ENCODE results near the gene WDR82. TPM values are rescaled to one million over a fixed set of nuclear protein-coding genes. Genes with fewer than 3 reads are reported as not detected.
"Not testable (repeated sequence)": the region's sequence is repeated elsewhere in the genome, so short reads cannot be mapped to it uniquely, and the experiment has no call there.

WDR82 gene
- polyA plus RNA-seq, 2 donors = 19.9 to 33.6 TPM

GRCh38 chr3:52290596-52291507 lies 12.4 kb upstream of the WDR82 start:
- Histone ChIP-seq H3K36me3 (ENCODE audit: control insufficient read depth in 2 of 2, insufficient read depth in 2 of 2, low read length in 1 of 2) (peaks cover 0 to 21% of the 10 kb centered on the region in 2 donors), H3K9me3 (ENCODE audit: control insufficient read depth in 2 of 2, insufficient read depth in 1 of 2, low read depth in 1 of 2, low read length in 1 of 2) (no peaks in the 10 kb centered on the region), H3K4me3 (ENCODE audit: low read depth in 1 of 2, low read length in 2 of 2) (no peak overlapping the region), H3K27ac (ENCODE audit: low read depth in 2 of 2, low read length in 1 of 2) (no peak overlapping the region), H3K27me3 (ENCODE audit: control insufficient read depth in 1 of 2, insufficient read depth in 2 of 2, low read length in 2 of 2) (no peaks in the 10 kb centered on the region), H3K4me1 (ENCODE audit: control insufficient read depth in 2 of 2, insufficient read depth in 2 of 2, low read length in 1 of 2) (peaks cover 2 to 12% of the 10 kb centered on the region in 2 donors)
- 79 to 92% methylated on average over 22 to 23 of the region's 23 CpGs for WGBS, 2 donors

- H3K27me3 ChIP-seq (ENCODE audit: control insufficient read depth in 1 of 2, insufficient read depth in 2 of 2, low read length in 2 of 2) = no peaks in the 10 kb centered on the region
- peaks cover 2 to 12% of the 10 kb centered on the region in 2 donors for H3K4me1 ChIP-seq (ENCODE audit: control insufficient read depth in 2 of 2, insufficient read depth in 2 of 2, low read length in 1 of 2)
- H3K9me3 ChIP-seq (ENCODE audit: control insufficient read depth in 2 of 2, insufficient read depth in 1 of 2, low read depth in 1 of 2, low read length in 1 of 2) = no peaks in the 10 kb centered on the region
- peaks cover 0 to 21% of the 10 kb centered on the region in 2 donors for H3K36me3 ChIP-seq (ENCODE audit: control insufficient read depth in 2 of 2, insufficient read depth in 2 of 2, low read length in 1 of 2)
- no peak overlapping the region for H3K27ac ChIP-seq (ENCODE audit: low read depth in 2 of 2, low read length in 1 of 2)
- WGBS, 2 donors = 62 to 83% methylated on average over 15 of the region's 15 CpGs
- no peak overlapping the region for H3K4me3 ChIP-seq (ENCODE audit: low read depth in 1 of 2, low read length in 2 of 2)
Measured at GRCh38 chr3:52289747-52290595, 11.5 kb upstream of the WDR82 start.

GRCh38 chr3:52289338-52289746 lies 10.9 kb upstream of the WDR82 start:
- no peak overlapping the region for H3K27ac ChIP-seq (ENCODE audit: low read depth in 2 of 2, low read length in 1 of 2)
- no peaks in the 10 kb centered on the region for H3K9me3 ChIP-seq (ENCODE audit: control insufficient read depth in 2 of 2, insufficient read depth in 1 of 2, low read depth in 1 of 2, low read length in 1 of 2)

GRCh38 chr3:52288674-52289073 lies 10.2 kb upstream of the WDR82 start:
- no peaks in the 10 kb centered on the region for H3K9me3 ChIP-seq (ENCODE audit: control insufficient read depth in 2 of 2, insufficient read depth in 1 of 2, low read depth in 1 of 2, low read length in 1 of 2)
- 91 to 93% methylated on average over 6 of the region's 6 CpGs for WGBS, 2 donors
- H3K27me3 ChIP-seq (ENCODE audit: control insufficient read depth in 1 of 2, insufficient read depth in 2 of 2, low read length in 2 of 2) = no peaks in the 10 kb centered on the region
- peaks cover 2 to 12% of the 10 kb centered on the region in 2 donors for H3K4me1 ChIP-seq (ENCODE audit: control insufficient read depth in 2 of 2, insufficient read depth in 2 of 2, low read length in 1 of 2)
- peaks cover 0 to 21% of the 10 kb centered on the region in 2 donors for H3K36me3 ChIP-seq (ENCODE audit: control insufficient read depth in 2 of 2, insufficient read depth in 2 of 2, low read length in 1 of 2)
- no peak overlapping the region for H3K27ac ChIP-seq (ENCODE audit: low read depth in 2 of 2, low read length in 1 of 2)
- no peak overlapping the region for H3K4me3 ChIP-seq (ENCODE audit: low read depth in 1 of 2, low read length in 2 of 2)

More at GRCh38 chr3:52289338-52289746, 10.9 kb upstream of the WDR82 start:
- no peaks in the 10 kb centered on the region for H3K27me3 ChIP-seq (ENCODE audit: control insufficient read depth in 1 of 2, insufficient read depth in 2 of 2, low read length in 2 of 2)
- H3K36me3 ChIP-seq (ENCODE audit: control insufficient read depth in 2 of 2, insufficient read depth in 2 of 2, low read length in 1 of 2) = peaks cover 0 to 21% of the 10 kb centered on the region in 2 donors
- peaks cover 2 to 12% of the 10 kb centered on the region in 2 donors for H3K4me1 ChIP-seq (ENCODE audit: control insufficient read depth in 2 of 2, insufficient read depth in 2 of 2, low read length in 1 of 2)
- 50 to 93% methylated on average over 1 of the region's 1 CpG for WGBS, 2 donors
- H3K4me3 ChIP-seq (ENCODE audit: low read depth in 1 of 2, low read length in 2 of 2) = no peak overlapping the region

GRCh38 chr3:52286777-52287110 lies 8.3 kb upstream of the WDR82 start:
- peak overlapping the region; percentile 72 to 94 for H3K4me3 ChIP-seq (ENCODE audit: low read depth in 1 of 2, low read length in 2 of 2)
- H3K9me3 ChIP-seq (ENCODE audit: control insufficient read depth in 2 of 2, insufficient read depth in 1 of 2, low read depth in 1 of 2, low read length in 1 of 2) = no peaks in the 10 kb centered on the region
- no peaks in the 10 kb centered on the region for H3K27me3 ChIP-seq (ENCODE audit: control insufficient read depth in 1 of 2, insufficient read depth in 2 of 2, low read length in 2 of 2)
- 59 to 65% methylated on average over 8 of the region's 8 CpGs for WGBS, 2 donors
- H3K4me1 ChIP-seq (ENCODE audit: control insufficient read depth in 2 of 2, insufficient read depth in 2 of 2, low read length in 1 of 2) = peaks cover 2 to 12% of the 10 kb centered on the region in 2 donors
- peak overlapping the region; percentile 99 to 100 for H3K27ac ChIP-seq (ENCODE audit: low read depth in 2 of 2, low read length in 1 of 2)
- peaks cover 0 to 7% of the 10 kb centered on the region in 2 donors for H3K36me3 ChIP-seq (ENCODE audit: control insufficient read depth in 2 of 2, insufficient read depth in 2 of 2, low read length in 1 of 2)

GRCh38 chr3:52284051-52284450 lies 5.6 kb upstream of the WDR82 start:
- H3K9me3 ChIP-seq (ENCODE audit: control insufficient read depth in 2 of 2, insufficient read depth in 1 of 2, low read depth in 1 of 2, low read length in 1 of 2); H3K36me3 ChIP-seq (ENCODE audit: control insufficient read depth in 2 of 2, insufficient read depth in 2 of 2, low read length in 1 of 2); H3K4me3 ChIP-seq (ENCODE audit: low read depth in 1 of 2, low read length in 2 of 2); H3K4me1 ChIP-seq (ENCODE audit: control insufficient read depth in 2 of 2, insufficient read depth in 2 of 2, low read length in 1 of 2); H3K27me3 ChIP-seq (ENCODE audit: control insufficient read depth in 1 of 2, insufficient read depth in 2 of 2, low read length in 2 of 2); H3K27ac ChIP-seq (ENCODE audit: low read depth in 2 of 2, low read length in 1 of 2): not testable (repeated sequence)
- WGBS, 2 donors = 89 to 93% methylated on average over 4 of the region's 4 CpGs

- no peaks in the 10 kb centered on the region for H3K27me3 ChIP-seq (ENCODE audit: control insufficient read depth in 1 of 2, insufficient read depth in 2 of 2, low read length in 2 of 2)
- WGBS, 2 donors = 57 to 69% methylated on average over 1 of the region's 1 CpG
- no peak overlapping the region for H3K4me3 ChIP-seq (ENCODE audit: low read depth in 1 of 2, low read length in 2 of 2)
- H3K27ac ChIP-seq (ENCODE audit: low read depth in 2 of 2, low read length in 1 of 2) = no peak overlapping the region
- peaks cover 2 to 6% of the 10 kb centered on the region in 2 donors for H3K4me1 ChIP-seq (ENCODE audit: control insufficient read depth in 2 of 2, insufficient read depth in 2 of 2, low read length in 1 of 2)
- H3K9me3 ChIP-seq (ENCODE audit: control insufficient read depth in 2 of 2, insufficient read depth in 1 of 2, low read depth in 1 of 2, low read length in 1 of 2) = no peaks in the 10 kb centered on the region
- no peaks in the 10 kb centered on the region for H3K36me3 ChIP-seq (ENCODE audit: control insufficient read depth in 2 of 2, insufficient read depth in 2 of 2, low read length in 1 of 2)
Measured at GRCh38 chr3:52283306-52283705, 4.9 kb upstream of the WDR82 start.

GRCh38 chr3:52281981-52282801 lies 3.7 kb upstream of the WDR82 start:
- H3K36me3 ChIP-seq (ENCODE audit: control insufficient read depth in 2 of 2, insufficient read depth in 2 of 2, low read length in 1 of 2) = no peaks in the 10 kb centered on the region
- no peaks in the 10 kb centered on the region for H3K9me3 ChIP-seq (ENCODE audit: control insufficient read depth in 2 of 2, insufficient read depth in 1 of 2, low read depth in 1 of 2, low read length in 1 of 2)
- peaks cover 2 to 6% of the 10 kb centered on the region in 2 donors for H3K4me1 ChIP-seq (ENCODE audit: control insufficient read depth in 2 of 2, insufficient read depth in 2 of 2, low read length in 1 of 2)
- H3K4me3 ChIP-seq (ENCODE audit: low read depth in 1 of 2, low read length in 2 of 2) = no peak overlapping the region
- no peaks in the 10 kb centered on the region for H3K27me3 ChIP-seq (ENCODE audit: control insufficient read depth in 1 of 2, insufficient read depth in 2 of 2, low read length in 2 of 2)
- 64 to 77% methylated on average over 8 of the region's 8 CpGs for WGBS, 2 donors
- H3K27ac ChIP-seq (ENCODE audit: low read depth in 2 of 2, low read length in 1 of 2) = no peak overlapping the region

GRCh38 chr3:52280050-52280461 lies 1.6 kb upstream of the WDR82 start:
- Histone ChIP-seq H3K4me3 (ENCODE audit: low read depth in 1 of 2, low read length in 2 of 2) (no peak overlapping the region), H3K9me3 (ENCODE audit: control insufficient read depth in 2 of 2, insufficient read depth in 1 of 2, low read depth in 1 of 2, low read length in 1 of 2) (no peaks in the 10 kb centered on the region), H3K27me3 (ENCODE audit: control insufficient read depth in 1 of 2, insufficient read depth in 2 of 2, low read length in 2 of 2) (no peaks in the 10 kb centered on the region), H3K4me1 (ENCODE audit: control insufficient read depth in 2 of 2, insufficient read depth in 2 of 2, low read length in 1 of 2) (no peaks in the 10 kb centered on the region), H3K27ac (ENCODE audit: low read depth in 2 of 2, low read length in 1 of 2) (peak overlapping the region; percentile 26 to 40), H3K36me3 (ENCODE audit: control insufficient read depth in 2 of 2, insufficient read depth in 2 of 2, low read length in 1 of 2) (no peaks in the 10 kb centered on the region)
- WGBS, 2 donors = 23 to 25% methylated on average over 6 of the region's 6 CpGs

Measured in esophagus (tissue), 2 donors.